ENCODE results near the gene EML2. TPM values are rescaled to one million over a fixed set of nuclear protein-coding genes. Genes with fewer than 3 reads are reported as not detected.
"Not testable (repeated sequence)": the region's sequence is repeated elsewhere in the genome, so short reads cannot be mapped to it uniquely, and the experiment has no call there.

The EML2 gene
- total and polyA plus RNA-seq, 4 donors = 37.6 to 135 (median 99.7) TPM

GRCh38 chr19:45623984-45624383 is 15.2 kb downstream of the EML2 start:
- Histone ChIP-seq H3K27ac (ENCODE audit: low read depth, low read length) (no peak overlapping the region), H3K4me3 (ENCODE audit: low read depth, low read length) (no peak overlapping the region), H3K9me3 (ENCODE audit: control insufficient read depth, insufficient read depth, low read length) (no peaks in the 10 kb centered on the region), H3K36me3 (ENCODE audit: control insufficient read depth, insufficient read depth, low read length) (peaks cover 83% of the 10 kb centered on the region), H3K27me3 (ENCODE audit: control insufficient read depth, insufficient read depth, low read length) (no peaks in the 10 kb centered on the region), H3K4me1 (ENCODE audit: control insufficient read depth, insufficient read depth, low read length) (no peaks in the 10 kb centered on the region)
- DNase-seq (ENCODE audit: low read depth in 4 of 6, low spot score in 6 of 6) = no peak
- WGBS (ENCODE audit: insufficient coverage) = 91% methylated on average over 1 of the region's 1 CpG

DNA sequence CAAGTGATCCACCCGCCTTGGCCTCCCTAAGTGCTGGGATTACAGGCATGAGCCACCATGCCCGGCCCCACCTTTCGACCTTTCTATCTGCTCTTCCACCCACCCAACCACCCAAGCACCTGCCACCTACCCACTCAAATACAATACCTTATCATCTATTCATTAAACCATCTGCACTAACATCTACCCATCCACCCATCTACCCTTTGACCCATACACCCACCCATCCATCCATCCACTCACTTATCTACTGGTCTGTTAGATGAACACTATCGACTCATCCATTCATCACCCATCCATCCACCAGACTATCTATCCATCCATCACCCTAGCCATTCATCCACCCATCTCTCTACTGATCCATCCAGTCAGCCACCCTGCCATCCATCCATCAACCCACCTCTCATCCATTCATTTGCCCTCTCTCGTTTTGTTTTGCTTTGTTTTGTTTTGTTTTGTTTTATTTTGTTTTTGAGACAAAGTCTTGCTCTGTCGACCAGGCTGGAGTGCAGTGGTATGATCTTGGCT is 17.2 kb downstream of the EML2 start:
- no peak overlapping the region for H3K4me3 ChIP-seq (ENCODE audit: low read depth, low read length)
- no peaks in the 10 kb centered on the region for H3K9me3 ChIP-seq (ENCODE audit: control insufficient read depth, insufficient read depth, low read length)
- H3K27me3 ChIP-seq (ENCODE audit: control insufficient read depth, insufficient read depth, low read length) = no peaks in the 10 kb centered on the region
- H3K36me3 ChIP-seq (ENCODE audit: control insufficient read depth, insufficient read depth, low read length) = peaks cover 82% of the 10 kb centered on the region
- DNase-seq (ENCODE audit: low read depth in 4 of 6, low spot score in 6 of 6) = no peak
- no peaks in the 10 kb centered on the region for H3K4me1 ChIP-seq (ENCODE audit: control insufficient read depth, insufficient read depth, low read length)
- no peak overlapping the region for H3K27ac ChIP-seq (ENCODE audit: low read depth, low read length)
- WGBS (ENCODE audit: insufficient coverage) = 92% methylated on average over 5 of the region's 6 CpGs

DNA sequence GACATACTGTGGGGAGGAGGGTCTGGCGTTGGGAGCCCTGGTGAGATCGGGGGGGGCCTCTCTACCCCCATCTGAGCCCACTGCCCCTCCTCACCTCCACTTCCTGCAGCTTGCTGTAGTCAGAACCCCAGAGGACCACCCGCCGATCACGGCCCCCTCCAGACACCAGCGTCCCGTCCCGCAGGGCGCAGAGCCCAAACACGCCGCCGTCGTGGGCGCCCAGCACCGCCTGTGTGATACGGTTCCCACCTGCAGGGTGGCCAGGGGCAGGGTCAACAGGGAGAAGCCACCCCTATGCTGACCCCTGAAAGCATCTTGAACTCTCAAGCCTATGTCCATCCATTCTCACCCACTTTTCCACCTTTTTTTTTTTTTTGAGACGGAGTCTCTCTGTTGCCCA is 17.8 kb downstream of the EML2 start:
- Histone ChIP-seq H3K27me3 (ENCODE audit: control insufficient read depth, insufficient read depth, low read length) (no peaks in the 10 kb centered on the region), H3K4me3 (ENCODE audit: low read depth, low read length) (no peak overlapping the region), H3K9me3 (ENCODE audit: control insufficient read depth, insufficient read depth, low read length) (no peaks in the 10 kb centered on the region), H3K36me3 (ENCODE audit: control insufficient read depth, insufficient read depth, low read length) (peaks cover 82% of the 10 kb centered on the region), H3K4me1 (ENCODE audit: control insufficient read depth, insufficient read depth, low read length) (peaks cover 4% of the 10 kb centered on the region), H3K27ac (ENCODE audit: low read depth, low read length) (no peak overlapping the region)
- DNase-seq (ENCODE audit: low read depth in 4 of 6, low spot score in 6 of 6) = no peak
- WGBS (ENCODE audit: insufficient coverage) = 83% methylated on average over 14 of the region's 17 CpGs

DNA sequence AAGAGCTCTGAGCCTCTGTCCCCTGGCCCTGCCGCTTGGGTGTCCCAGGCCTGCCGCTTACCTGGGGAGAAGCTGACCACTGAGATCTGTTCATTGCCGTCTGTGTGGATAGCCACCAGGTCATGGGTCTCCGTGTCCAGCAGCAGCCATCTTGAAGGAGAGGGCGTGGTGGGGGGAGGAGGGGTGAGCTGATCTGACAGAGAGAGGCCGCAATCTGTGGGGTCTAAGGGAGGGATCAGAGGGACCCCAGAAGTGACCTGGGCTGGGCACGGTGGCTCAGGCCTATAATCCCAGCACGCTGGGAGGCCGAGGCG is 22.5 kb downstream of the EML2 start:
- DNase-seq (ENCODE audit: low read depth in 4 of 6, low spot score in 6 of 6) = no peak
- Histone ChIP-seq H3K9me3 (ENCODE audit: control insufficient read depth, insufficient read depth, low read length) (no peaks in the 10 kb centered on the region), H3K27me3 (ENCODE audit: control insufficient read depth, insufficient read depth, low read length) (no peaks in the 10 kb centered on the region), H3K27ac (ENCODE audit: low read depth, low read length) (no peak overlapping the region), H3K4me1 (ENCODE audit: control insufficient read depth, insufficient read depth, low read length) (peaks cover 13% of the 10 kb centered on the region), H3K4me3 (ENCODE audit: low read depth, low read length) (peak overlapping the region; percentile 21), H3K36me3 (ENCODE audit: control insufficient read depth, insufficient read depth, low read length) (peaks cover 84% of the 10 kb centered on the region)
- 57% methylated on average over 10 of the region's 10 CpGs for WGBS (ENCODE audit: insufficient coverage)

DNA sequence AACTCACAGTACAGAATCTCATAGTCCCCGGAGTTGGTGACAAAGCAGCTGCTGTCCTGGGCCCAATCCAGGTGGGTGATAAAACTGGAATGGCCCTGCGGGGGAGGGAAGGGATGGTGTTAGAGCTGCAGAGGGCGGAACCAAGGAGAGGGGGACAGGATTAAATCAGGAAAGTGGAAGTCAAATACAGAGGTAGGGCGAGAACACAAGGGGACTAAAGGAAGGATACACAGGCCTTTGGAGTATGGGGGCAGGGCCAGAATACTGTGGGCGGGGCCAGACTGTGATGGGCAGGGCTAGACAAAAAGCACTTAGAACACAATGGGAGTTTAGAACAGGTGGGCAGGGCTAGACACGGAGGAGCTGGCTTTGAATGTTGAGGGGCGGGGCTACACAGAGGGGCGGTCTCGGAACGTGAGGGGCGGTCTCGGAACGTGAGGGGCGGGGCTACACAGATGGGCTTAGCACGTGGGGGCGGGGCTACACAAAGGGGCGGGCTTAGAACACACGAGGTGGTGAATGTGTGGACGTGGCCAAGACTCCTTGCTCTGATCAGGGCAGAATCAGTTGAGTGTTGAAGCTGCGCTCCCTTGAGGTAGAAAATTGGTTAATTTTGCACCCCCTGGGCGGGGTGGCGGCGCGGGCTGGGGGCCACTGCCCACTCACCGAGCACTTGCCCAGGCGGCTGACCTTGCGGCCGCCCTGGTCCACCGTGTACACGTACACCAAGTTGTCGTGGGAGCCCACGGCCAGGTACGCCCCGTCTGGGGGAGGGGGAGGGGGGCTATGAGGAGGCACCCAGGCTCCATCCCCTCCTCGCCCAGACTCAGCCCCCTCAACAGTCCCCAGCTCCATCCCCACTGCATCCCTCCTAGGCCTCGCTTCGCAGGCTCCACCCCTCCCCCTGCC is 23.1 kb downstream of the EML2 start:
- Histone ChIP-seq H3K4me3 (ENCODE audit: low read depth, low read length) (peak overlapping the region; percentile 36), H3K27ac (ENCODE audit: low read depth, low read length) (peak overlapping the region; percentile 73), H3K27me3 (ENCODE audit: control insufficient read depth, insufficient read depth, low read length) (no peaks in the 10 kb centered on the region), H3K4me1 (ENCODE audit: control insufficient read depth, insufficient read depth, low read length) (peaks cover 13% of the 10 kb centered on the region), H3K36me3 (ENCODE audit: control insufficient read depth, insufficient read depth, low read length) (peaks cover 84% of the 10 kb centered on the region), H3K9me3 (ENCODE audit: control insufficient read depth, insufficient read depth, low read length) (no peaks in the 10 kb centered on the region)
- WGBS (ENCODE audit: insufficient coverage) = 9% methylated on average over 27 of the region's 37 CpGs
- peak; percentile 31 to 95 (median 57) for DNase-seq (ENCODE audit: low read depth in 4 of 6, low spot score in 6 of 6)

DNA sequence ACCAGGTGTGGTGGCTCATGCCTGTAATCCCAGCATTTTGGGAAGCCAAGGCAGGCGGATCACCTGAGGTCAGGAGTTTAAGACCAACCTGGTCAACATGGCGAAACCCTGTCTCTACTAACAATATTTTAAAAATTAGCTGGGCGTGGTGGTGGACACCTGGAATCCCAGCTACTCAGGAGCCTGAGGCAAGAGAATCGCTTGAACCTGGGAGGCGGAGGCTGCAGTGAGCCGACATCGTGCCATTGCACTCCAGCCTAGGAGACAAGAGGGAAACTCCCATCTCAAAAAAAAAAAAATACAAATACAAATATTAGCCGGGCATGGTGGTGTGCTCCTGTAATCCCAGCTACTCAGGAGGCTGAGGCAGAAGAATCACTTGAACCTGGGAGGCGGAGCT is 24.1 kb downstream of the EML2 start:
- not testable (repeated sequence) for H3K27ac ChIP-seq (ENCODE audit: low read depth, low read length); H3K27me3 ChIP-seq (ENCODE audit: control insufficient read depth, insufficient read depth, low read length); DNase-seq (ENCODE audit: low read depth in 4 of 6, low spot score in 6 of 6); H3K9me3 ChIP-seq (ENCODE audit: control insufficient read depth, insufficient read depth, low read length); H3K4me3 ChIP-seq (ENCODE audit: low read depth, low read length)
- WGBS (ENCODE audit: insufficient coverage) = 95% methylated on average over 8 of the region's 9 CpGs
- peaks cover 86% of the 10 kb centered on the region for H3K36me3 ChIP-seq (ENCODE audit: control insufficient read depth, insufficient read depth, low read length)
- H3K4me1 ChIP-seq (ENCODE audit: control insufficient read depth, insufficient read depth, low read length) = peaks cover 13% of the 10 kb centered on the region

GRCh38 chr19:45613926-45614725 is 25.1 kb downstream of the EML2 start:
- Histone ChIP-seq H3K36me3 (ENCODE audit: control insufficient read depth, insufficient read depth, low read length) (peaks cover 86% of the 10 kb centered on the region), H3K4me3 (ENCODE audit: low read depth, low read length) (no peak overlapping the region), H3K27ac (ENCODE audit: low read depth, low read length) (no peak overlapping the region), H3K9me3 (ENCODE audit: control insufficient read depth, insufficient read depth, low read length) (no peaks in the 10 kb centered on the region), H3K4me1 (ENCODE audit: control insufficient read depth, insufficient read depth, low read length) (peaks cover 13% of the 10 kb centered on the region), H3K27me3 (ENCODE audit: control insufficient read depth, insufficient read depth, low read length) (no peaks in the 10 kb centered on the region)
- no peak for DNase-seq (ENCODE audit: low read depth in 4 of 6, low spot score in 6 of 6)
- 85% methylated on average over 10 of the region's 10 CpGs for WGBS (ENCODE audit: insufficient coverage)

DNA sequence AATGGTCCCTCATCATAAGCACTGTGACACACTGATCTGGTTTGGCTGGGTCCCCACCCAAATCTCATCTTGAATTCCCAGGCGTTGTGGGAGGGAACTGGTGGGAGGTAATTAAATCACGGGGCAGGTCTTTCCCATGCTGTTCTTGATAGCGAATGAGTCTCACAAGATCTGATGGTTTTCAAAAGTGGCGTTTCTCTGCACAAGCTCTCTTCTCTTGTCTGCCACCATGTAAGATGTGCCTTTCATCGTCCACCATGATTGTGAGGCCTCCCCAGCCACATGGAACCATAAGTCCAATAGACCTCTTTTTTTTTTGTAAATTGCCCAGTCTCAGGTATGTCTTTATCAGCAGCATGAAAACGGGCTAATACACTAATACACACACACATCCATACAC is 30.2 kb downstream of the EML2 start:
- DNase-seq (ENCODE audit: low read depth in 4 of 6, low spot score in 6 of 6) = no peak
- no peaks in the 10 kb centered on the region for H3K9me3 ChIP-seq (ENCODE audit: control insufficient read depth, insufficient read depth, low read length)
- H3K4me3 ChIP-seq (ENCODE audit: low read depth, low read length) = no peak overlapping the region
- H3K36me3 ChIP-seq (ENCODE audit: control insufficient read depth, insufficient read depth, low read length) = peaks cover 50% of the 10 kb centered on the region
- no peaks in the 10 kb centered on the region for H3K27me3 ChIP-seq (ENCODE audit: control insufficient read depth, insufficient read depth, low read length)
- WGBS (ENCODE audit: insufficient coverage) = 97% methylated on average over 6 of the region's 6 CpGs
- H3K27ac ChIP-seq (ENCODE audit: low read depth, low read length) = no peak overlapping the region
- peaks cover 11% of the 10 kb centered on the region for H3K4me1 ChIP-seq (ENCODE audit: control insufficient read depth, insufficient read depth, low read length)

DNA sequence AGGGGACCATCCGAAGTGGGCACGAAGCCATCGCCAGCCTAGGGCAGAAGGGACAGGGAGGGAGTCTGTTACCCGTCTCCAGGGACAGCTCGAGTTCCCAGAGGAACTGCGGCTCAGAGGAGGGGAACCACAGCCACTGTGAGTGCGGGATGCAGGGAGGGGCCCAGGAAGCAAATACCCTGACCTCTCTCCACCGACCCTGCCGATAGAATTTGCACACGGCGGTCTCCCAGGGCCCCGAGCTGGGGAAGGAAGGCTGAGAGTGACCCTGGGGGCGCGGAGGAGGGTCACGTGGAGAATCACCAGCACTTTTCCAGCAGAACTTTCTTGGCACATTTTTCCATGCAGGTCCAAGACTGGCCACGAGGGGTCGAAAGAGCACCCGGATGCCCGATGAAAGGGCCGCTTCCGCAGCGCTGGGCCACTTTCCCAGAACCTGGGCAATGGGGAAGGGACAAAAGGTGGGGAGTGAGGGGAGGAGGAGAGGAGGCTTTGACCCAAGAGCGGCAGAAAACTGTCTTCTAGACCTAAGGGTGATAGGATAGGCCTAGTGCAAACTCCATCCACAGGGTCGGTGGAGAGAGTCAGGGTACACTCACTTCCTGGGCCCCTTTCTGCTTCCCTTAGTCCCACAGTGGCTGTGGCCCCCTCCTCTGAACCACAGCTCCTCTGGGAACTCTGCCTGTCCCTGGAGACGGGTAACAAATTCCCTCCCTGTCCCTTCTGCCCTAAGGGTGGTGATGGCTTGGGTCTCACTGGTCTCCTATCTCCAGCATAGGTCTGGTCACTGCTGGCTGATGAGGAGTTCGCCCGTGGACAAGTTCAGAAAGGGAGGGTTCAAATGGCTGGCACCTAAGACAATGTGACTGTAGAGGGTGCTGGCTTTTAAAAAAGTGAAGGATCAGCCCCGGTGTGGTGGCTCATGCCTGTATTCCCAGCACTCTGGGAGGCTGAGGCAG is 31.8 kb downstream of the EML2 start:
- 12% methylated on average over 26 of the region's 28 CpGs for WGBS (ENCODE audit: insufficient coverage)

More for the DNA sequence above, 31.8 kb downstream of the EML2 start:
- H3K4me1 ChIP-seq (ENCODE audit: control insufficient read depth, insufficient read depth, low read length) = peaks cover 11% of the 10 kb centered on the region
- H3K9me3 ChIP-seq (ENCODE audit: control insufficient read depth, insufficient read depth, low read length) = no peaks in the 10 kb centered on the region
- H3K27ac ChIP-seq (ENCODE audit: low read depth, low read length) = peak overlapping the region; percentile 47
- peak overlapping the region; percentile 40 for H3K4me3 ChIP-seq (ENCODE audit: low read depth, low read length)
- H3K36me3 ChIP-seq (ENCODE audit: control insufficient read depth, insufficient read depth, low read length) = peaks cover 35% of the 10 kb centered on the region
- DNase-seq (ENCODE audit: low read depth in 4 of 6, low spot score in 6 of 6) = peak; percentile 53 to 89 (median 63)
- H3K27me3 ChIP-seq (ENCODE audit: control insufficient read depth, insufficient read depth, low read length) = peaks cover 10% of the 10 kb centered on the region

Data from spinal cord (tissue), 10 donors.